IMR-90 (cell line): ENCODE results near the gene PNMA6E. TPM values are rescaled to one million over a fixed set of nuclear protein-coding genes. Genes with fewer than 3 reads are reported as not detected.

Experiments used
- ATAC-seq: fragments of 200-7000 bp; cut with Tn5 transposase; 2 replicates; pipeline ENCODE4 v1.9.1; 2020; ENCODE audit warnings: low read depth, mild to moderate bottlenecking, moderate library complexity
- BruUV-seq: library from RNA; stranded (reverse); fragments of 400-500 nt; replicated peaks from 2 replicates; lab custom pipeline; 2021; lab: Mats Ljungman, UMichigan
- CTCF ChIA-PET: fragments of 300-600 bp; formaldehyde crosslinking; extraction: SDS; loops from one replicate; lab custom pipeline; 2021; ENCODE audit warnings: antibody characterized with exemption; lab: Yijun Ruan, JAX
- POLR2A ChIA-PET: fragments of 300-600 bp; sonication (Branson Sonifier 250); formaldehyde crosslinking; loops from one replicate; lab custom pipeline; 2022; ENCODE audit warnings: antibody characterized with exemption; ENCODE audit not compliant: unreplicated experiment; lab: Charles Lee
- DNase-seq: peaks from one replicate; pipeline ENCODE4 v3.0.0; 2013
- H2AFZ ChIP-seq: replicated peaks from 2 replicates; pipeline ENCODE3; 2013; ENCODE audit warnings: low read length, mild to moderate bottlenecking; ENCODE audit not compliant: poor library complexity
- H2AK5ac ChIP-seq: 2 replicates; pipeline ENCODE4 v1.6.1; 2013; ENCODE audit warnings: low read depth, low read length, inconsistent platforms
- H2AK9ac ChIP-seq: replicated peaks from 2 replicates; pipeline ENCODE3; 2013; ENCODE audit warnings: mild to moderate bottlenecking, low read depth, low read length, moderate library complexity; ENCODE audit not compliant: poor library complexity
- H2BK120ac ChIP-seq: 2 replicates; pipeline ENCODE4 v1.6.1; 2013; ENCODE audit warnings: low read depth, low read length, inconsistent platforms
- H2BK15ac ChIP-seq: 3 replicates; pipeline ENCODE4 v1.6.1; 2013; ENCODE audit warnings: low read depth, low read length, inconsistent platforms
- H2BK20ac ChIP-seq: 2 replicates; pipeline ENCODE4 v1.6.1; 2013; ENCODE audit warnings: low read depth, mild to moderate bottlenecking, inconsistent platforms, low read length, moderate library complexity
- H2BK5ac ChIP-seq: 2 replicates; pipeline ENCODE4 v1.6.1; 2013; ENCODE audit warnings: mild to moderate bottlenecking, low read depth, low read length, inconsistent platforms; ENCODE audit not compliant: poor library complexity, severe bottlenecking
- H3K14ac ChIP-seq: replicated peaks from 2 replicates; pipeline ENCODE4 v1.6.1; 2013; ENCODE audit warnings: low read depth, low read length, inconsistent platforms
- H3K18ac ChIP-seq: 2 replicates; pipeline ENCODE4 v1.6.1; 2013; ENCODE audit warnings: low read depth, low read length, control low read depth
- H3K23ac ChIP-seq: 2 replicates; pipeline ENCODE4 v1.6.1; 2013; ENCODE audit warnings: low read depth, low read length, inconsistent platforms
- H3K27ac ChIP-seq: 2 replicates; pipeline ENCODE4 v1.5.1; 2013; ENCODE audit warnings: mild to moderate bottlenecking, control low read depth, low read length; ENCODE audit not compliant: insufficient read depth
- H3K27me3 ChIP-seq: 2 replicates; pipeline ENCODE4 v1.6.1; 2013; ENCODE audit warnings: low read length; ENCODE audit not compliant: control insufficient read depth, insufficient read depth
- H3K36me3 ChIP-seq: 2 replicates; pipeline ENCODE4 v1.6.1; 2013; ENCODE audit warnings: low read length, mixed read lengths; ENCODE audit not compliant: control insufficient read depth, insufficient read depth
- H3K4ac ChIP-seq: 2 replicates; pipeline ENCODE4 v1.6.1; 2013; ENCODE audit warnings: low read depth, low read length, inconsistent platforms
- H3K4me1 ChIP-seq: 2 replicates; pipeline ENCODE4 v1.6.1; 2013; ENCODE audit warnings: low read length, mixed read lengths; ENCODE audit not compliant: control insufficient read depth, insufficient read depth
- H3K4me2 ChIP-seq: 2 replicates; pipeline ENCODE4 v1.6.1; 2013; ENCODE audit warnings: low read depth, mild to moderate bottlenecking, control low read depth, low read length, moderate library complexity
- H3K4me3 ChIP-seq: 2 replicates; pipeline ENCODE4 v1.5.1; 2013; ENCODE audit warnings: low read depth, mild to moderate bottlenecking, control low read depth, low read length, moderate library complexity; ENCODE audit not compliant: insufficient read depth
- H3K56ac ChIP-seq: 2 replicates; pipeline ENCODE4 v1.6.1; 2013; ENCODE audit warnings: low read length, inconsistent platforms; ENCODE audit not compliant: insufficient read depth; ENCODE audit errors: extremely low read depth
- H3K79me1 ChIP-seq, 2 experiments: 2 replicates each; pipeline ENCODE4 v1.6.1; 2013; ENCODE audit warnings: low read length in 2 of 2, inconsistent platforms in 1 of 2, low read depth in 1 of 2
- H3K9ac ChIP-seq: 2 replicates; pipeline ENCODE4 v1.6.1; 2013; ENCODE audit warnings: low read depth, low read length, control low read depth
- H3K9me1 ChIP-seq: 2 replicates; pipeline ENCODE4 v1.6.1; 2013; ENCODE audit warnings: low read length, inconsistent platforms; ENCODE audit not compliant: insufficient read depth
- H3K9me3 ChIP-seq: 2 replicates; pipeline ENCODE4 v1.6.1; 2013; ENCODE audit warnings: low read length; ENCODE audit not compliant: control insufficient read depth, insufficient read depth
- H4K20me1 ChIP-seq: 2 replicates; pipeline ENCODE4 v1.6.1; 2013; ENCODE audit warnings: low read length, inconsistent platforms; ENCODE audit not compliant: insufficient read depth
- H4K5ac ChIP-seq: 2 replicates; pipeline ENCODE4 v1.6.1; 2013; ENCODE audit warnings: mild to moderate bottlenecking, low read depth, low read length, control low read depth
- H4K8ac ChIP-seq, 2 experiments: 2 replicates each; pipeline ENCODE4 v1.6.1; 2013; ENCODE audit warnings: low read depth in 2 of 2, low read length in 2 of 2, control low read depth in 1 of 2, inconsistent platforms in 1 of 2
- H4K91ac ChIP-seq: 2 replicates; pipeline ENCODE4 v1.6.1; 2013; ENCODE audit warnings: low read depth, low read length, inconsistent platforms; ENCODE audit not compliant: insufficient read depth
- CTCF ChIP-seq: conservative IDR thresholded peaks from 2 replicates; pipeline ENCODE4 v1.5.1; 2012; ENCODE audit warnings: mild to moderate bottlenecking, low read depth, low read length, improper control_type of control experiment
- RAD21 ChIP-seq: IDR thresholded peaks from 2 replicates; pipeline ENCODE4 v1.6.1; 2012; ENCODE audit warnings: low read length, improper control_type of control experiment
- SMC3 ChIP-seq: fragments of 150-350 bp; IDR thresholded peaks from 2 replicates; pipeline ENCODE4 v1.6.1; 2016; ENCODE audit warnings: low read depth, mild to moderate bottlenecking, antibody characterized with exemption, low read length, moderate library complexity
- WGBS, 2 experiments: methylation state at CpG; one replicate each; pipeline versions ENCODE4 v1.1.5 to v1.1.7; 2013; ENCODE audit warnings: missing lambda C conversion rate in 2 of 2; ENCODE audit not compliant: insufficient read length in 1 of 2; ENCODE audit errors: extremely low coverage in 2 of 2; 5-methylcytosine and 5-hydroxymethylcytosine counted together
- dilution Hi-C: fragments of 300-500 bp; cut with HindIII; formaldehyde crosslinking; loops from one replicate; pipeline ENCODE4 v1.14.3; 2018; ENCODE audit warnings: low sequenced_read_pairs; ENCODE audit not compliant: unreplicated experiment
- in situ Hi-C: fragments of 300-500 bp; cut with MboI; formaldehyde crosslinking; loops from 3 replicates; pipeline ENCODE4 v1.14.3; 2019; ENCODE audit warnings: low sequenced_read_pairs, inconsistent platforms, mixed read lengths
- intact Hi-C: fragments of 100-400 bp; cut with micrococcal nuclease; formaldehyde crosslinking; loops from 2 replicates; pipeline ENCODE4 v1.10.0; 2022
- polyA plus RNA-seq, 3 experiments: library from polyadenylated mRNA; depleted of rRNA; stranded (reverse); fragments of >200 nt; gene quantifications; 2 replicates each; pipeline ENCODE4 v1.2.3, GENCODE V29; 2012; ENCODE audit warnings: low replicate concordance in 1 of 3
- total RNA-seq: library from RNA; depleted of rRNA; stranded (reverse); fragments of >200 nt; gene quantifications from 2 replicates; pipeline ENCODE4 v1.2.3, GENCODE V29; 2012

Gene PNMA6E
- total and polyA plus RNA-seq, 2 of the 4 experiments (the other 2 are of a cell fraction): not detected

- no CpG with 5 or more reads among the region's 7 CpGs for WGBS, 2 experiments
- dilution Hi-C loops (no loop called here), in situ Hi-C loops (no loop called here), intact Hi-C loops (no loop called here)
- no peak overlapping the region for H2BK20ac ChIP-seq
- POLR2A ChIA-PET: no interaction called here
- H3K23ac ChIP-seq: no peak overlapping the region
- no peak overlapping the region for H4K91ac ChIP-seq
- H3K79me1 ChIP-seq: no peaks in the 10 kb centered on the region
- H2BK5ac ChIP-seq: no peak overlapping the region
- H3K27ac ChIP-seq: no peak overlapping the region
- CTCF ChIA-PET: no interaction called here
- H4K8ac ChIP-seq: no peak overlapping the region
- H4K5ac ChIP-seq: no peak overlapping the region
- no peak overlapping the region for H2AK5ac ChIP-seq
- no peak overlapping the region for H2AK9ac ChIP-seq
- no peaks in the 10 kb centered on the region for H4K20me1 ChIP-seq
- H3K4me3 ChIP-seq: no peak overlapping the region
- no peak overlapping the region for H3K4ac ChIP-seq
- no peak overlapping the region for H3K14ac ChIP-seq
- H3K27me3 ChIP-seq: peaks cover 6% of the 10 kb centered on the region
- TF ChIP-seq SMC3: no peak
- no peak for TF ChIP-seq RAD21
- no peak for TF ChIP-seq CTCF
- no peaks in the 10 kb centered on the region for H3K9me1 ChIP-seq
- no peak for ATAC-seq
- H2BK15ac ChIP-seq: no peak overlapping the region
- H2BK120ac ChIP-seq: no peak overlapping the region
- H3K56ac ChIP-seq: no peak overlapping the region
- no peak overlapping the region for H3K9ac ChIP-seq
- no peaks in the 10 kb centered on the region for H3K4me1 ChIP-seq
- peaks cover 6% of the 10 kb centered on the region for H3K9me3 ChIP-seq
- BruUV-seq: no TSS peak
- H3K36me3 ChIP-seq: no peaks in the 10 kb centered on the region
- no peak overlapping the region for H2AFZ ChIP-seq
- no peak overlapping the region for H3K4me2 ChIP-seq
- no peak for DNase-seq
- H3K18ac ChIP-seq: no peak overlapping the region
Measured at GRCh38 chrX:153441296-153441695, 40.1 kb upstream of the PNMA6E start.
